NCI-H187 (cell line): ENCODE measurements around the gene ANO1.
"Not testable (repeated sequence)": the region's sequence is repeated elsewhere in the genome, so short reads cannot be mapped to it uniquely, and the experiment has no call there.

Source experiments
- DNase-seq, 2 experiments: peaks; one replicate each; lab custom pipeline; 2025; lab: John Stamatoyannopoulos, UW

ANO1 gene

DNA sequence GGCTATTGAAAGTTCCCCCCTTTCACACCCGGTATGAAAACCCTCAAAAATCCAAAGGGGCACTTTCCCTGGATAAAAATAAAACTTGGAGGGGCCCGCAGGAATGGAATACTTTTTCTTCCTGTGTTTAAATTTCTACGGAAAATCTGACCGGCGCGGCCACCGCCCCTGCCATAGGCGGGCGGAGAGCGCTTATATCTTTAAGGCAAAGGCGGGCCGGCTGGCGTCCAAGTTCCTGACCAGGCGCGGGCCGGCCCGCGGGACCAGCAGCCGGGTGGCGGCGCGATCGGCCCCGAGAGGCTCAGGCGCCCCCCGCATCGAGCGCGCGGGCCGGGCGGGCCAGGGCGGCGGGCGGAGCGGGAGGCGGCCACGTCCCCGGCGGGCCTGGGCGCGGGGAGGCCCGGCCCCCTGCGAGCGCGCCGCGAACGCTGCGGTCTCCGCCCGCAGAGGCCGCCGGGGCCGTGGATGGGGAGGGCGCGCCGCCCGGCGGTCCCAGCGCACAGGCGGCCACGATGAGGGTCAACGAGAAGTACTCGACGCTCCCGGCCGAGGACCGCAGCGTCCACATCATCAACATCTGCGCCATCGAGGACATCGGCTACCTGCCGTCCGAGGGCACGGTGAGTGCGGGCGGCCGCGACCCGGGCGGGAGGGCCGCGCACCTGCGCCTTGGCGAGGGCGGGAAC, at the start of gene ANO1:
ANO1 (plus strand) TSS at position 223 of the 686 bp plus-strand sequence; CDS start at position 513, 290 bp downstream.
- DNase-seq: no peak

DNA sequence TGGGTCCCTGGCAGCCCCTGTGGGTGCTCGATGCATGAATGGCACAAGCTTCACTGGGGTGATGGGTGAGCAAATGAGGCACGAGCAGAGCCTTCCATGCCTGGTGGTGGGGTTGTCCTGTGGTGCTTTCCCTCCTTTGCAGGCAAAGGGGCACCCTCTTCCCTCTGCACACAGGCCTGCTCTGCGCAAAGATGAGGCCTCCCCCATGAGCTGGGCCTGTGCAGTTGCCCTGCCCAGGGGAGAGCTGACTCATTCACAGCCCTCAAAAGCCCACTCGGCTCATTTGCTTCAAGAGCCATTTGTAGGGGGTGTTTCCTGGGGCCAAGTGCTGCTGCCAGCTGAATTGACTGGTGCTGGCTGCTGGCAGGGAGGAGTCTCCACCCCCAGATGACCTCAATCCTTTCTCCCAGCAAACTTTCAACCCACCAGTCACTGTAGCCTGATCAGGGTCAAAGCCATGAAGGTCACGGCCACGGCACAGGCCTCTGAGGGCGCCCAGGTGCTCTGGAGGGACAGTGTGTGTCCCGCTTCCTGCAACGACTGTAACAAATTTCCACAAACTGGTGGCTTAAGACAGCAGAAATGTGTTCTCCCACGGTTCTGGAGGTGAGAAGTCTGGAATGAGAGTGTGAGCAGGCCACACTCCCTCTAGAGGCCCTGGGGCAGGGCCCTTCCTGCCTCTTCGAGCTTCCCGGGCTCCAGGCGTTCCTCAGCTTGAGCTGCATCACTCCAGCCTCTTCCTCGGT, 48.8 kb upstream of the ANO1 start:
- no peak for DNase-seq

DNA sequence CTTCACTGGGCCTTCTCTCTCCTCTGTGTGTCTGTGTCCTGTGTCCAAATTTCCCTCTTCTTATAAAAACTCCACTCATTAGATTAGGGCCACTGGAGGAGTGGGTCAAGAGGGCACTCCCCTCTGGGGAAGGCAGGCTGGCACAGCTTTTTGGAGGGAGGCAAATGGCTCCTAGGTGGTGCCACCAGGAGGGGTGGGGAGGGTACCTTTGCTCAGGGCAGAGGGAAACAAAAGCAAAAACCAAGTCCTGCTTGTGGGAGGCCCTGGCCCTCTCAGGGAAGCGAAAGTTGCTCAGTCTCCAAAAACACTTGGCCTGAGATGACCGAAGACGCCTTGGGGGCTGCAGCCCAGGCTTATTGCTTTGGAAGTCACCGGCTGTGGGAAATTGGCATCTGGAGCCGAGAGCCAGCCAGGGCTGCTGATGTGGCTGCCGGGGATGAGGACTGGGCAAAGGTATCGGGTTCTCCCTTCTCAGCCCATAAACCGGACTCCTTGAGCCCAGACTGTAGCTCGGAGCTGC, 48.2 kb upstream of the ANO1 start:
- no peak for DNase-seq

DNA sequence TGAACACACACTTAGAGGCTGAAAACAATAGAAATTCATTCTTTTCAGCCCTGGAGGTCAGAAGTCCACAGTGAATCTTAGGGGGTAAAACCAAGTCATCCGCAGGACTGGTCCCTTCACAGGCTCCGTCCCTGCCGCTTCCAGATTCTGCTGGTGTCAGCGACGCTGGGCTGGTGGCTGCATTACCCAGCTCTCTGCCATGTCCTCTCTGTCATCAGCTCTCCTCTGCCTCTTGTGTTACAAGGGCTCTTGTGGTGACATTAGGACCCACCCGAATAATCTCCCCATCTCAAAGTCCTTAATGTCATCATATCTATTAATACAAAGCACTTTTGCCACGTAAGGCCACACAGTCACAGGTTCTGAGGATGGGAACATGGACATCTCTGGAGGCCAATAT, 47.7 kb upstream of the ANO1 start:
- no peak for DNase-seq

DNA sequence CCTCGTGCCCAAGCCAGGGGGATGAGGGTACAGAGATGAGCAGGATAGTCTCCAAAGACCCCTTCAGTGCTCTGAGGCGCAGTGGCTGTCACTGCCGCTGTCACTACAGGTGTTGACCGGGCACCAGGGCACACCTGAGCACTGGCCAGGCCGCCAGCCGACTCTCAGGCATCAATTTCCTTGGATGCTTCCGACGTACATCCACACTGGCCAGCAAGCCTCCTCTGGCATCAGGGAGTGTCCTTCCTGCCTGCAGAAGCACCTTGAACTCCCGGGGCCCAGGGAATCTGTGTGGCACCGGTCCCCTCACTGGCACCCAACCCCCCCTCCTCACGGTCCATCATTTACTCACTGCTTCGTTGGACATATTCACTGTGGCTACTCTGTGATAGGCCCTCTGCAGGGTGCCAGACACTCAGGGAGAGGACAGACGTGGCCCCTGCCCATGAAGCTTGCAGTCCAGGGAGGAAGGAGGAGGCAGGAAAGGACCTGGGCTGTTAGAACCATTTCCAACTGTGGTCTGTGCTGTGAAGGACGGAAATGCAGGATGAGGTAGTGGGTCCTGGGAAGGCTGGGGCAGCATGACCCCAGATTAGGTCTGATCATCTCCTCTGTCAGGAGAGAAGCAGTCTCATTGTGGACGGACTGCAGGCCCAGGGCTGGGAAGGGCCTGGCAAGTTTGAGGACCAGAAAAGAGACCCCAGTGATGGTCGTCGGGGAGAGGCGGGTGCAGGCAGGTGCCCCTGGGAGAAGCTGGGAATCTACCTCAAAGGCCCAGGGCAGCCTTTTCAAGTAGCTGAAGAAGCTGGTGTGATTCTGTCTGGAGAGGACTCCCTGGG, 46.3 kb upstream of the ANO1 start:
- DNase-seq: no peak

DNA sequence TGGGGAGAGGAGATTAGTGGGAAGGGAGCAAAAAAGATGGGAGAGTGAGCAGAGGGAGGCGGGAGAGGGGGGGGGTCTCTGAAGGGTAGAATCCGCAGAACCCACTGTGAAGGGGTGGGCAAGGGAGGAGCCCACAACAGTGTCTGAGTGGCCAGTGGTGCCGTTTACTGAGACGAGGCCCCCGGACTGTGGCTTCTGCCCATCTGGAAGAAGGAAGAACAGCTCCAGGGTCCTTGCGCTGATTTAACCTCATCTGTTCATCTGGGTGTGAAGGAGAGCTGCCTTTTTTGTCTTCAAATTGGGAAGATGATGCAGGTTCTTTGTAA, 45.7 kb upstream of the ANO1 start:
- DNase-seq: no peak

DNA sequence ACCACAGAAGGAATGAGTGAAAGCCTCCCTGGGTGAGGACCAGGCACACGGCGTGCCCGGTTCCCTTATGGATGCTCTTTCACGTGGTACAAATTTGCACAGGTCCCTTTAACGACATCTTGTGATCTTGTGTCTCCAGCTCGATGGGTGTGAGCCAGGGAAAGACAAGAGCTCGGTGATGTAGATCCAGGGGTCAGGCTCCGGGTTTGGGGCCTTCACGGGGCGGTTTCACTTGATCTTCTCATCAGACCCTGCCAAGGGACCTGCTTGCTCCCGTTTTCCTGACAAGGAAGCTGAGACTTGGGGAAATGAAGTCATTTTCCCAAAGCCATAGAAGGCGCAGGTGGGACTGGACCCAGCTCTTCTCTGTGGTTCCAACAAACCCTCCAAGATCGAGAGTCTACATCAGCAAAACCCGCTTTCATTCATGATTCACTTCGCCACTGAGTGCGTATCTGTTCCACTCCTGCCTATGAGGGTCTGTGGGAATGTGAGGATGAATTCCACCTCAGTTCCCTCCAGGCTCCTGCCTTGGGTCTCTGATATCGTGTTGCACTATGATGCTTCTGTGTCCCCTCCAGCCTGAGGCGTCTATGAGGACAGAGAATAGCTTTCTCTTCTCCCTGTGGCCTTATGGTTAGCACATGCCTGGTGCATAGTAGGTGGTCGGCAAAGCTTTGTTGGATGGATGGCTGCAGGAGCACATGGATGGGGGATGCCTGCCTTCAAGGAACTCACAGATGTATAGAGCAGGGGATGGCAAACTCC, 45.0 kb upstream of the ANO1 start:
- no peak for DNase-seq

DNA sequence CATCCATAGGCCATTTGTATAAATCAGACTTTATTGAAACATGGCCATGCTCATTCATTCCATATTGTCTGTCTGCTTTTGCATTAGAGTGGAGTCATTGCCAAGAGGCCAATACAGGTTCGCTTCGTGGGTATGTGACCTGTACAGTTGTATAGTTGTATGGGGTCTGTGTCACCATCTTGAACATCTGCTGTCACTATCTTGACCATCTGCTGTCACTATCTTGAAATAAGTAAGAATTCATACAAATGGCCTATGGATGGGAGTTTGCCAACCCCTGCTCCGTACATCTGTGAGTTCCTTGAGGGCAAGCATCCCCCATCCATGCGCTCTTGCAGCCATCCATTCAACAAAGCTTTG, 44.4 kb upstream of the ANO1 start:
- DNase-seq: no peak

DNA sequence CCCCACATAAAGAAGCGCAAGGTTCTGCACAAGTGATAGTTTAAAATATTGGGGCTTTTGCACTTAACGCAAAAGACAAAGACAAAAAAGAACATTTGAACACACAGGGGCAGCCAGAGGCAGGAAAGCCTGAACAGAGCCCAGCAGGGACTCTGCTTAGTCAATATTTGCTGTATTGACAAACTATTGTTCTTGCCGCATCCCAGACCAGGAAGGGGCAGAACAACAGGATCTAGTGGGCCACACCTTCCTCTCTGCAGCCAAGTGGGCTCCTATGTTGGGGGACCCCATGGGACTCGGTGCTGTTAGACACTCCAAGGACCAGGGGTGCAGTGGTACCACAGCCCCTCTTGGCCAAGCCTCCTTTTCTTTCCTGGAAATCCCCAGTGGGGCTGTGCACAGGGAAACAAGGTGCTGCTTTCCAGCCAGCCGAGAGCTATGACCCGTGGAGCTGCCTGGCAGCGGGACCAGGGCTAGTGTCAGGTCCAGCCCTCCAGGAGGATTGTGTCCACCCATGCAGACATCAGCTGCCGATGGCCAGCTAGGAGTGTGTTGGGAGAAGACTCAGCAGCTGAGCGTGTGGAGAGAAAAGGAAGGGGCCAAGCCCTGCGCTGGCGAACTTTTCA, 43.3 kb upstream of the ANO1 start:
- DNase-seq: no peak

DNA sequence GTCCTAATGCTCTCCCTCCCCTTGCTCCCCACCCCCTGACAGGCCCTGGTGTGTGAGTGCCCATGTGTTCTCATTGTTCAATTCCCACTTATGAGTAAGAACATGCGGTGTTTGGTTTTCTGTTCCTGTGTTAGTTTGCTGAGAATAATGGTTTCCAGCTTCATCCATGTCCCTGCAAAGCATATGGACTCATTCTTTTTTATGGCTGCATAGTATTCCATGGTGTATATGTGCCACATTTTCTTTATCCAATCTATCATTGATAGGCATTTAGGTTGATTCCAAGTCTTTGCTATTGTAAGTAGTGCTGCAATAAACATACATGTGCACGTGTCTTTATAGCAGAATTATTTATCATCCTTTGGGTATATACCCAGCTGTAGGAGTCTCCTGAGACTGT, 42.5 kb upstream of the ANO1 start:
- DNase-seq: not testable (repeated sequence)

DNA sequence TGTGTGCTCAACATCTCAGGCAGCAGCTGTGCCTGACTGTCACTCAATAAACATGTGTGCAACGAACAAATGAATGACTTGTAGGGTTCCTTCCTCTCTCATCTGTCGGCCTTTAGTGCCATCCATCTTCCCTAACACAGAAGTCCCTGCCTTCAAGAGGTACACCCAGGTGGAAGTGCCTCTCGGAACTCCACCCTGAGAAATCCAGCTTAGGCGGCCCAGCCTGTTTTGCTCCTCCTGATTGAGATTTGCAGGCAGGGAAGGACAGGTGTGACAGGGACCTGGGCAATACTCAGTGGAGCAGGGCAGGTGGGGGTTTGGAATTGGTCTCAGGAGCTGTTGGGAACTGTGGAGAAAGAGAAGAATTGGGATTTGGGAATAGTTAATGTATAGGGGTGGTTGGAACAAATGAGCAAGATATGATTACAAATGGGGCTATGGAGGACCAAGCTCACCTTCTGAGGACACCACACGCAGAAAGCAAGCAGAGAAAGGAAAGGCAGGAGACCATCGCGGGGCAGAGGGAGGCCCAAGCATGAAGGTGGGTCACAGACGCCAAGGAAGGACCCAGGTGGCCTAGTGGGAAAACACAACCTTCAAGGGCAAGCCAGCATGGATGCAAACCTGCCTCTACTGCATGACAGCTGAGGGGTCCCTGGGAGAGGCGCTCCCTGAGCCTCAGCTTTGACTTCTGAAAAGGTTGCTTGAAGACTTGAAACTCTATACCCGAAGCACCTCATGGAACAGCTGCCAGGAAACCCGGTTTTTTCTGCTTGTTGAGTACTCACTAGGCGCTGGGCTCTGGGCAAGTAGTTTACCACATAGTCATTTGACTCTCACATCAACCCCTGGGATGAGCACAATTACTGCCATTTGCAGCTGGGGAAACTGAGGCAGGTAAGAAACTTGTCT, 40.9 kb upstream of the ANO1 start:
- DNase-seq: no peak

DNA sequence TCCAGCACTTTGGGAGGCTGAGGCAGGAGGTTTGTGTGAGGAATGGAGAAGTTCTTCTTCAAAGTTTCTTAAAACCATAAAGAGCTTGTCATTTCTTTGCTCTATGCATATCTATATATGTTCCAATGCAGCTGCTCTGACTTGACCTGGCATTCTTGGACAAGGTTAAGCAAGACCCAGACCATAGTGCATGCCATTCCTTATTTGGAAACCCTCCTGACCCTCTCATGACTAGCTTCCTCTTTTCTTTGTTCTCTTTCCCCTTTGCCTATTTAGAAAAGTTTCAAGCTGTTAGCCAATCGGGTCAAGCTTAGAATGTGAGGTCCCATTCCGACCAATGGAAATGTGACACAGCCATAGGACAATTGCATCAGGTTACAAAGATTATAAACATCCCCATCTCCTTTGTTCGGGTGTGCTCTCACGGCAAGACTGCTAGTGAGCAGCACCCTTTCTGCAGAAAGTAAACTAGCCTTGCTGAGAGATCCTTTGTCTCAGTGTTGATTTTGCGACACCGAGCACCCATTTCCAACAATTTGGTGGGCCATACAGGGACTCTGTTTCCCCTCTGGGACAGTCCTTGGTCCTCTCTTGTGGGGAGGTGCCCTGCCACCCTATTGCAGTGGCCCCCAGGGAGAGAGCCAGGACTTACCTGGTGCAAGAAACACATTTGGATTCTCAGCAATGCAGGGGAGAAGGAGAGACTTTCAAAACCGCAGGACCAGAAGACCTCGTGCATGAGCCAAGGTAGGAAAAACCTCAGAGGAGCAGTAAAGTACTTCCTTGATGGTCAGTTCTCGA, 39.9 kb upstream of the ANO1 start:
- DNase-seq: no peak

DNA sequence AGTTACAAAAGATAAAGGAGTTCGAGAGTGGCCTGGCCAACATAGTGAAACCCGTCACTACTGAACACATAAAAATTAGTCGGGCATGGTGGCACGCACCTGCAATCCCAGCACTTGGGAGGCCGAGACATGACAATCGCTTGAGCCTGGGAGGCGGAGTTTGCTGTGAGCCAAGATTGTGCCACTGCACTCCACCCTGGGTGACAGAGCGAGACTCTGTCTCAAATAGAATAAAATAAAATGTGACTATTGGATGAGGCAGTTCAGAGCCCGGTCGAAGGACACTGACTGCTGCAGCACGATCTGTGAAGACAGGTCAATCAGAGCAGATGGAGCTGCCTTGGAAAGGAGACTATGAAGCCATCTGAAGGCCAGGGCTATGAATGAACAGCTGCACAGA, 37.7 kb upstream of the ANO1 start:
- no peak for DNase-seq

DNA sequence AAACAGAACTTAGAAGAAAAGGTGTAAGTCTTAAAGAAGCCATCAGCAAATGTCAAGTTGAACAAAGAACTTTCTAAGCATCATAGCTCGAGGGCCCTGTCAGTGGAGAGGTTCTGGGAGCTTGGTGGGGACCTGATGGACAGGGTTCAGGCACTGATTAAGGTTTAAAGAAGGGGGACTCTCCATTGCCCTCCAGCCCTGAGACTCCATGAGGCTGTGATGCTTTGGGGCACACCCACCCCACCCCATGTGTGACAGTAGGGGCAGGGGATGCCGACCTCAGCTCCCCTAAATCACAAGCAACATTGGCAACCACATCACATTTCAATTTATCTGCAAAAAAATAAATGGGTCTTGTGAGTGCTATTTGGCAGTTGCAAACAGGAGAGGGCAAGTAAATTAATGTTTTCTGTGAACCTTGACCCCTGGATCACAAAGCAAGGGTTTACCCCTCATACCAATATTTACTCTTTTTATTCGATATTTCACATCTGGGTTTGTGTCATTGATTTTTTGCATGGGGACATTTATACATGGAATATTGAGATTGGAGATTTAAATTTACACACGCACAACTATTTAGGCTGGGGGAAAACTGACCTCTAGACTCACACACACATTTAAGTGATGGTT, 37.1 kb upstream of the ANO1 start:
- no peak for DNase-seq

DNA sequence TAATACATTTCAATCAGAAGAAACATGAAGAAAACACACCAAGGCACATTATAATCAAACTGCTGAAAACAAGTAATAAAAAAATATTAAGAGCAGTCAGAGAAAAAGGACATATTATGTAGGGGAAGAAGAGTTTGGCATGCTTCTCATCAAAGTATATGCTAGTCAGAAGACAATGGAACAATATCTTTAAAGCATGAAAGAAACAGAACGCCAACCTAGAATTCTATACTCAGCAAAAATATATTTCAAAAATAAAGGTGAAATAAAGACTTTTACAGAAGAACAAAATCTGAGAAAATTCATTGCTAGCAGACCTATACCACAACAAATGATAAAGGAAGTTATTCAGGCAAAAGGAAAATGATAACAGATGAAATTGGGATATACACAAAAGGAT, 34.6 kb upstream of the ANO1 start:
- DNase-seq: no peak

DNA sequence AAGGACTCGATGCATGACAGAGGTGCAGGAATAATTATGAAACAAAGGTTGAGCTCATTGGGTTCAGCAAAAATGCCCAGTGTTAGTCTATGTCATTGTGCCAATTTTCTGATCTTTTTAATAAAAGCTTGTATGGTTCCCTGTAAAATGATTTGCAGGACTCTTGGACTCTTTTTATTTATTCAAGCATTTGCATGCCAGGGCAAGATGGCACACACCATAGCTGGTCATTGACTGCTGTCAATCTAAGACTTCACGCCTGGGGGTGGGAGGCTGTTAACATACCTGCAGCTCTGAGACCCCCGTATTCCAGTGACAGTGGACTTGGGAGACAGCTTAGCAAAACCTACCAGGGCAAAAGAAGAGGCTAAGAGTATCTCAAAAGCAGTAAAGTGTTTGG, 32.0 kb upstream of the ANO1 start:
- DNase-seq: no peak

DNA sequence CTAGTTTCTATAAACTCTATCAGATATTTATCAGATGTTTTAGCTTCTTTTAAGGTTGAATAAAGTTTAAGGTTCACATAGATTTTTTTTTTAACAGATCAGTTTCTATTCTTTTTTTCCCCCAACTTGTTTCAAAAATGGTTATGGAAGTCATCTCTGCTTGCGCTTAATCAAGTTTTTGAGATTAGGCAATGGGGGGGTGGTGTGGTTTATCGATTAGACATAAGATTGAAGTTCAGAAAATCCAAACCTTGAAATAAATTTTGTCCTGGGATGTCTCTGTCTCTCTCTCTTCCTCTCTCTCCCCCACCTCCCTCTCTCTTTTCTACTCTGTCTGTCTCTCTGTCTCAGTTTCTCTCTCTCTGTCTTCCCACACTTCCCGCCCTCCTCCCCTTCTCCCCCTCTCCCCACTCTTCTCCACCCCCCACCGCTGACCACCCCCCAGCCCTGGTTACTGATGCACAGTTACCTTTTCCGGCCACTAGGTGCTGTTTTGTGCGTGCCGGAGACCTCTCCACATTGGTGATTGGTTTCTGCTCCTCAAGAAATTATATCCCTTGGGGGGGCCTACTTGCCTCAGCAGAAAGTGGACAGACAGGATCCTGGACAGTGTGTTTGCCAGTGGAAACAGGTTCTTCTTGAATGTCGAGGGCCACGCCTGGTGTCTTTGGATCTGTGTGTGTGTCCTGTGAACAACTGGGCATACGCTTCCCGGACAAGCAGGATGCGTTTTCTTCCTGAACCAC, 29.7 kb upstream of the ANO1 start:
- DNase-seq: no peak

DNA sequence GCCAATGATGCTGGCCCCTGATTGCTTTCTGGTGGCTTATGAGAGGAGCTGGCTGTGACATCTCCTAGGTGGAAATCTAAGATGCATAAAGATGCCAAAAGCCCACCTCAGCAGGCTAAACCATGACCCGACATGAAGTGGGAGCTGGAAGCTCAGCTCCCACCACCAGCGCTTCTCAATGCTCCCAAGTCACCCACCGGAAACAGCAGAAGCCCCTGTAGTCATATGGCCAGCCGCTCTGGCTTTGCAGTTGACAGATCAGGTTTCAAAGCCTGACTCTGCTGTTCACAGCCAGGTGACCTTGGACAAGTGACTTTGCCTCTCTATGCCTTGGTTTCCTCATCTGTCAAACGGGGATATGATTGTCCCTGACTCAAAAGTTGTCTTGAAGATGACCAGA, 29.1 kb upstream of the ANO1 start:
- no peak for DNase-seq

DNA sequence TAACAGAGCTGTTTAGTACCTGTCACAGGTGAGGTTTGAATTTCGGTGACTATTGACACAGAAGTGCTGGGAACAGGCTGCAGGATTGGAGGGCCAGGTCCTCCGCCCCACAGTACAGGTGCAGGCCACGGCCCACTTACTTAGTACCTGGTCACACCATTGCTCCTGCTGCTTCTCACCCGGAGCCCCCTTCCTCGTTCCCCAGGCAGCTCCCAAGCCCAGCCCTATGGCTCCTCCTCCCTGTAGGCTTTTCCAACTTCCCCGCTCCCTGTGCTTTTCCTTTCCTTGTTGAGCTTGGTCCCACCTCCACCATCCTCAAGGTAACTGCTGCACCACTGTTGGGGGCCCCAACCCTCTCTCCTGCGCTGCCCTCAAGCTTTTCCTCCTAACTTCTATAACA, 27.9 kb upstream of the ANO1 start:
- DNase-seq: no peak
